GM12865 (cell line): ENCODE results near the gene ADAM12.

Source experiments
- DNase-seq: peaks from one replicate; pipeline ENCODE4 v3.0.0; 2010; ENCODE audit warnings: low read depth
- H3K4me3 ChIP-seq: 2 replicates; pipeline ENCODE4 v1.5.1; 2011; ENCODE audit warnings: mild to moderate bottlenecking, low read depth, low read length, control low read depth
- CTCF ChIP-seq: IDR thresholded peaks from 2 replicates; pipeline ENCODE4 v1.5.1; 2011; ENCODE audit warnings: low read length, control low read depth, low read depth, inconsistent platforms; ENCODE audit not compliant: insufficient read depth; ENCODE audit errors: missing control alignments

The ADAM12 gene

GRCh38 chr10:126135941-126136595 is 252.2 kb downstream of the ADAM12 start:
- TF ChIP-seq CTCF, result no peak
- DNase-seq, result no peak
- H3K4me3 ChIP-seq, result no peak overlapping the region

GRCh38 chr10:126135177-126135576 is 253.1 kb downstream of the ADAM12 start:
- no peak for TF ChIP-seq CTCF
- DNase-seq, result no peak
- H3K4me3 ChIP-seq, result no peak overlapping the region

DNA sequence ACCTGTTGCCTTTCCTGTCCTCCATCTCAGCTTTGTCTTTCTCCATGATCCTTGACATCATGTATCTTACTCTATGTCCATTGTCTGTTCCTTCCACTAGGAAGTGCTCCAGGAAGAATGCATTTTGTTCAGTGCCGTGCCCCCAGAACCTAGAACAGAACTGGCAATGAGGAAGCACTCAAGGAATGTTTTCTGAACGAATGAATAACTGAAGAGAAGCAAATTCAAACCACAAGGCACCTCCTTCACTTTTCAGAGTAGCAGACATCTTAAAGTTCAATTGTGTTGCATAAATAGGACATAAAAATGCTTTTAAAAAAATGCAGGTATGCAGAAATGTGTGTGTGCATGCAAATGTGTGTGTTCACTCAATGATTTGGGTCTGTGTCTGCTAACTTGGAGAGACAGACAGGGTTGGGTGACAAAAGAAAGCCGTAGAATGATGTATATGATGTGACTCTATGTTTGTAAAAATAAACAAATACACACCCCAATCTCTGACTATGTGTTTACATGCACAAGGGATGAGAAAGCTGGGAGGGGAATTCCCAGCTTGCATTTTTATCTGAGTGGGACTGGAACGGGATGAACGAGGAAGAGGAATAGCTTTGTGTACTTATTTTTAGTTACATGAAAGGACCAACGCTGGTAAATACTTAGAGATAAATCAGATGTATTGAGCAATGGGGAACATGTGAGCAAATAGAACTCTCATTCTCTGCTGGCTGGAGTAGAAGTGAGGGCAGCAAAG is 254.2 kb downstream of the ADAM12 start:
- DNase-seq, result no peak

GRCh38 chr10:126133082-126133620 is 255.1 kb downstream of the ADAM12 start:
- no peak for TF ChIP-seq CTCF
- H3K4me3 ChIP-seq, result no peak overlapping the region
- no peak for DNase-seq

More for the DNA sequence above, 254.2 kb downstream of the ADAM12 start:
- no peak overlapping the region for H3K4me3 ChIP-seq
- no peak for TF ChIP-seq CTCF

- no peak overlapping the region for H3K4me3 ChIP-seq
- no peak for TF ChIP-seq CTCF
- no peak for DNase-seq
Observed at GRCh38 chr10:126131341-126131740, 256.9 kb downstream of the ADAM12 start.

DNA sequence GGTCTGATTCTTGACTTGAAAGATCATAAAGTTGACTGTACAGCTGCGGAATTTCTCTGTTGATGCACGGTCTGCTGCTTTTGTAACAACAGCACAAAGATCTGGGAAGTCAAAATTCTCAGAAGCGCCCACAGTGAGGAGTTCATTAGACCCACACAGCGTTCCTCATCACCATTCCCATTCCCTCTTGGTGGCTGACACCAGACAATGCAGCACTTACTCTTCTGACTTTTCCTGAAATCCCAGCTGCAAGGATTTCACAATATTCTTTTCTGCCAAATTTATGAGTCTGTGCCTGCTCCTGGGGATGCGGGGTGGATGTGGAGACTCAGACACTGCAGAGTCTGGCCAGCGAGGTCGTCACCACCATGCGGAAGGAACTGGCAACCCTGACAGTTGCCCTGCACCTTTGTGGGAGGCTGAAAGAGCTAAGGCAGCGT is 258.0 kb downstream of the ADAM12 start:
- no peak overlapping the region for H3K4me3 ChIP-seq
- DNase-seq, result no peak
- no peak for TF ChIP-seq CTCF
